ENCODE results near the gene GCN1. TPM values are rescaled to one million over a fixed set of nuclear protein-coding genes. Genes with fewer than 3 reads are reported as not detected.
"Not testable (repeated sequence)": the region's sequence is repeated elsewhere in the genome, so short reads cannot be mapped to it uniquely, and the experiment has no call there.

The GCN1 gene
- total RNA-seq, 2 donors from 2014 or later = 39.3 to 120 TPM

GRCh38 chr12:120200364-120200800 lies 5.9 kb upstream of the GCN1 start:
- Histone ChIP-seq H3K36me3 (peaks cover 3 to 25% of the 10 kb centered on the region in 2 donors), H3K27ac (peak overlapping the region; percentile 71 to 83), H3K4me3 (peak overlapping the region; percentile 72 to 97), H3K9me3 (no peaks in the 10 kb centered on the region), H3K4me1 (replicated peaks) (peaks cover 6% of the 10 kb centered on the region), H3K27me3 (replicated peaks; ENCODE audit: insufficient read depth) (no peaks in the 10 kb centered on the region)
- TF ChIP-seq POLR2AphosphoS5 (IDR thresholded peaks at IDR 0.05) (no peak), POLR2A (IDR thresholded peaks at IDR 0.05) (no peak), CTCF (IDR thresholded peaks at IDR 0.05) (no peak)
- no peak for DNase-seq (ENCODE audit: low spot score)
- intact Hi-C loops (cut with DNase I) = loop anchor here (2.0 kb wide), 1 partner anchor 64 kb away; the partner anchor contains the start of gene PXN
- WGBS = 3% methylated on average over 16 of the region's 16 CpGs

DNA sequence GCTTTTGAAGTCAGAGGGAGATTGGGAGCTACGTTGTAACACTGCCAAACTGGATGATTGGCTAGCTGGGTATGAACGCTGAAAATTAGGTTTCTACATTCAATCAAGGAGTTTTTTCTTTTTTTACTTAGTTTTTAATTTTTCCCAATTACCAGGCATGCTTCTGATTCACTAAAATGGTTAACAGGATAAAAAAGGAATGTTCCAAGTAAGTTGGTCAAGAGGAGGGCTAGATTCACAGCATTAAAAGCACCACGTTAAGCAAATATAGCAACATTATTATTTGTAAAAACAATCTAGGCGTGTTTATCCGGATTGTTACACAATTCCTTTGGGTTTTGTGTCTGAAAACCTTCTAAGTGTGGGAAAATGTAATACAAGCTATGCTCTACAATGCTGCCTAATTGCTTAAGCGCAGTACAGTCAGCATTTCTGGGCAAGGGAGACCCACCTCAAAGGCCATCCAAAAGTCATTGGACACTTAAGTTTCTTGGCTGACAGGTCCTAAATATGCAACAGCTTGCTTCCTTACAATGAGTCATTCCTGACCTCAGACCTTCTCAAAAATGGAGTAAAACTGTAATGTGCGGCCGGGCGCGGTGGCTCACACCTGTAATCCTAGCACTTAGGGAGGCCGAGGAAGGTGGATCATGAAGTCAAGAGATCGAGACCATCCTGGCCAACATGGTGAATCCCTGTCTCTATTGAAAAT lies 5.2 kb upstream of the GCN1 start:
- TF ChIP-seq POLR2A (IDR thresholded peaks at IDR 0.05) = no peak
- TF ChIP-seq CTCF (IDR thresholded peaks at IDR 0.05) = no peak
- TF ChIP-seq POLR2AphosphoS5 (IDR thresholded peaks at IDR 0.05) = no peak
- Histone ChIP-seq H3K36me3 (peaks cover 3 to 25% of the 10 kb centered on the region in 2 donors), H3K4me1 (replicated peaks) (peaks cover 11% of the 10 kb centered on the region), H3K27ac (peak overlapping the region; percentile 71 to 83), H3K27me3 (replicated peaks; ENCODE audit: insufficient read depth) (no peaks in the 10 kb centered on the region), H3K9me3 (no peaks in the 10 kb centered on the region), H3K4me3 (peak overlapping the region; percentile 72 to 97)
- intact Hi-C loops (cut with DNase I) = loop anchor here (2.0 kb wide), 1 partner anchor 65 kb away; the partner anchor contains the start of gene PXN
- 27% methylated on average over 12 of the region's 12 CpGs for WGBS
- DNase-seq (ENCODE audit: low spot score) = no peak

DNA sequence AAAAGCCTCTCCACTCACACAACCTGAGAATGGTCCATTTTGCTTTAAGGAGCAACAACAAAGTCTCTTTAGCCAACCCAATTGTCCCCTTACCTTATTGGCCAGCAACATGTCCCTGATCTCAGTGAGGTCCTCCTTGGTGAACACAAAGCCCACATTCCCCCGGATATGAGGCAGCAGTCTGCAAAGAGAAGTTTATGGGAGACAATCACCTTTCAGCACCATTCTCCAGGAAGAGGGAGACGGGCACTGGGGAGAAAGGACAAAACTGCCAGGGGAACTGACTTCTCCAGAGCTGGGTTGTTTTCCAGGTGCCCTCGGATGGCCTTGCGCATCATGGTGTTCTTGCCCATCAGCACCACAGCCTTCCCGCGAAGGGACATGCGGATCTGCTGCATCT lies 4.5 kb upstream of the GCN1 start:
- H3K27ac ChIP-seq = peak overlapping the region; percentile 19 to 83
- H3K27me3 ChIP-seq (replicated peaks; ENCODE audit: insufficient read depth) = no peaks in the 10 kb centered on the region
- no peak for DNase-seq (ENCODE audit: low spot score)
- no peaks in the 10 kb centered on the region for H3K9me3 ChIP-seq
- H3K4me3 ChIP-seq = no peak overlapping the region
- intact Hi-C loops (cut with DNase I) = no loop called here
- 69% methylated on average over 7 of the region's 7 CpGs for WGBS
- peaks cover 3 to 25% of the 10 kb centered on the region in 2 donors for H3K36me3 ChIP-seq
- peaks cover 11% of the 10 kb centered on the region for H3K4me1 ChIP-seq (replicated peaks)
- no peak for TF ChIP-seq POLR2A (IDR thresholded peaks at IDR 0.05)
- TF ChIP-seq CTCF (IDR thresholded peaks at IDR 0.05) = no peak
- TF ChIP-seq POLR2AphosphoS5 (IDR thresholded peaks at IDR 0.05) = no peak

GRCh38 chr12:120197542-120197887 lies 3.0 kb upstream of the GCN1 start:
- TF ChIP-seq CTCF (IDR thresholded peaks at IDR 0.05) (no peak), POLR2A (IDR thresholded peaks at IDR 0.05) (no peak)
- whole genome bisulfite sequencing = 84% methylated on average over 4 of the region's 4 CpGs
- Histone ChIP-seq H3K27ac (no peak overlapping the region), H3K9me3 (no peaks in the 10 kb centered on the region), H3K4me1 (replicated peaks) (peaks cover 11% of the 10 kb centered on the region), H3K36me3 (peaks cover 3 to 25% of the 10 kb centered on the region in 2 donors), H3K4me3 (no peak overlapping the region), H3K27me3 (replicated peaks; ENCODE audit: insufficient read depth) (no peaks in the 10 kb centered on the region)
- no peak for DNase-seq (ENCODE audit: low spot score)
- intact Hi-C loops (cut with DNase I) = no loop called here

- Histone ChIP-seq H3K4me1 (replicated peaks) (peaks cover 11% of the 10 kb centered on the region), H3K36me3 (peaks cover 3 to 25% of the 10 kb centered on the region in 2 donors)
- H3K27me3 ChIP-seq (replicated peaks; ENCODE audit: insufficient read depth); DNase-seq (ENCODE audit: low spot score); H3K4me3 ChIP-seq; H3K27ac ChIP-seq; H3K9me3 ChIP-seq; intact Hi-C loops (cut with DNase I): not testable (repeated sequence)
- 70% methylated on average over 7 of the region's 7 CpGs for WGBS
Observed at GRCh38 chr12:120196817-120197541, 2.5 kb upstream of the GCN1 start.

All from prostate gland (tissue), 2 donors.